HepG2 (cell line): ENCODE results near the gene USP28. TPM values are rescaled to one million over a fixed set of nuclear protein-coding genes. Genes with fewer than 3 reads are reported as not detected.

ENCODE experiments used
- ATAC-seq: fragments of 200-7000 bp; cut with Tn5 transposase; 3 replicates; pipeline ENCODE4 v1.9.1; 2020; ENCODE audit warnings: mild to moderate bottlenecking, moderate library complexity
- BruUV-seq: library from RNA; stranded (reverse); fragments of 400-500 nt; replicated peaks from 2 replicates; lab custom pipeline; 2021; lab: Mats Ljungman, UMichigan
- CTCF ChIA-PET: fragments of 300-600 bp; formaldehyde crosslinking; extraction: SDS; loops from one replicate; lab custom pipeline; 2021; ENCODE audit warnings: low total read pairs, inconsistent platforms, low intra/inter-chr PET ratio; lab: Yijun Ruan, JAX
- POLR2A ChIA-PET: fragments of 350-600 bp; sonication (Branson Sonifier 250); formaldehyde crosslinking; loops from one replicate; lab custom pipeline; 2020; ENCODE audit warnings: antibody characterized with exemption, inconsistent platforms; lab: Yijun Ruan, JAX
- DNase-seq: peaks from one replicate; pipeline ENCODE4 v3.0.0-alpha.2; 2015; ENCODE audit warnings: low spot score
- FAIRE-seq: peaks from 3 replicates; lab custom pipeline; 2011; peaks lifted over from hg19 to GRCh38; lab: Jason Lieb, UNC
- H2AFZ ChIP-seq: one replicate; pipeline ENCODE4 v1.6.1; 2011; ENCODE audit warnings: low read length, inconsistent platforms
- H3K27ac ChIP-seq: fragments of 300-600 bp; 3 replicates; pipeline ENCODE4 v1.8.0; 2011; ENCODE audit warnings: mixed run types, mild to moderate bottlenecking, mixed read lengths, low read length, inconsistent platforms; ENCODE audit not compliant: insufficient read depth; ENCODE audit errors: extremely low read length
- H3K27me3 ChIP-seq, 2 experiments: fragments of 200-600 bp in 1 of 2; 2 replicates in 1 of 2; 3 replicates in 1 of 2; pipeline versions ENCODE4 v1.6.0 to v1.8.0; 2011; ENCODE audit warnings: low read length in 2 of 2, mild to moderate bottlenecking in 2 of 2, moderate library complexity in 2 of 2, inconsistent platforms in 1 of 2; ENCODE audit not compliant: insufficient read depth in 2 of 2, control insufficient read depth in 1 of 2
- H3K36me3 ChIP-seq, 2 experiments: fragments of 200-600 bp in 1 of 2; replicated peaks in 1 of 2; 2 replicates in 1 of 2; 3 replicates in 1 of 2; pipeline versions ENCODE4 v1.5.1 to v1.8.0; 2011; ENCODE audit warnings: low read length in 2 of 2, inconsistent platforms in 1 of 2; ENCODE audit not compliant: insufficient read depth in 2 of 2, control insufficient read depth in 1 of 2
- H3K4me1 ChIP-seq: 2 replicates; pipeline ENCODE4 v1.5.1; 2012; ENCODE audit warnings: low read length, inconsistent platforms; ENCODE audit not compliant: insufficient read depth
- H3K4me2 ChIP-seq: 2 replicates; pipeline ENCODE4 v1.6.0; 2011; ENCODE audit warnings: low read depth, low read length, inconsistent platforms
- H3K4me3 ChIP-seq, 3 experiments: fragments of 200-600 bp in 1 of 3; sonication (generic), shearing (Covaris generic) in 1 of 3; replicated peaks in 1 of 3; 2 replicates each; pipeline ENCODE4 v1.5.1; 2011 to 2016; ENCODE audit warnings: low read length in 3 of 3, inconsistent platforms in 2 of 3, low read depth in 2 of 3, mild to moderate bottlenecking in 2 of 3, control low read depth in 1 of 3, mixed read lengths in 1 of 3; ENCODE audit not compliant: insufficient read depth in 1 of 3
- H3K79me2 ChIP-seq: one replicate; pipeline ENCODE4 v1.6.1; 2011; ENCODE audit warnings: low read length, inconsistent platforms; ENCODE audit not compliant: insufficient read depth
- H3K9ac ChIP-seq: 2 replicates; pipeline ENCODE4 v1.6.0; 2011; ENCODE audit warnings: mild to moderate bottlenecking, low read depth, low read length, inconsistent platforms; ENCODE audit not compliant: insufficient read depth
- H3K9me3 ChIP-seq: 2 replicates; pipeline ENCODE4 v1.5.1; 2012; ENCODE audit warnings: mild to moderate bottlenecking, low read length
- H4K20me1 ChIP-seq: 2 replicates; pipeline ENCODE4 v1.6.0; 2011; ENCODE audit warnings: inconsistent platforms, mild to moderate bottlenecking, low read length, moderate library complexity; ENCODE audit not compliant: insufficient read depth
- DPF2 ChIP-seq: sonication (generic); formaldehyde crosslinking; IDR thresholded peaks from 2 replicates; pipeline ENCODE4 v1.4.0; 2020; ENCODE audit warnings: mild to moderate bottlenecking, low read depth, missing genetic modification reagents, borderline replicate concordance
- DR1 ChIP-seq: sonication (generic); formaldehyde crosslinking; IDR thresholded peaks from 2 replicates; pipeline ENCODE4 v1.8.0; 2021; ENCODE audit warnings: mild to moderate bottlenecking, missing genetic modification reagents, inconsistent platforms
- ELF4 ChIP-seq: sonication (generic); formaldehyde crosslinking; IDR thresholded peaks from 2 replicates; pipeline ENCODE4 v1.5.0; 2020; ENCODE audit warnings: missing genetic modification reagents, mild to moderate bottlenecking, moderate library complexity, borderline replicate concordance
- HNRNPUL1 ChIP-seq: fragments of 200-400 bp; formaldehyde crosslinking; IDR thresholded peaks from 2 replicates; pipeline ENCODE4 v1.6.1; 2017; ENCODE audit warnings: low read depth, mild to moderate bottlenecking, low read length, moderate library complexity
- HOXA9 ChIP-seq: sonication (generic); formaldehyde crosslinking; IDR thresholded peaks from 2 replicates; pipeline ENCODE4 v1.8.1; 2022; ENCODE audit warnings: missing genetic modification reagents, mild to moderate bottlenecking, moderate library complexity, borderline replicate concordance
- LCORL ChIP-seq, 2 experiments: fragments of 450-650 bp in 1 of 2; sonication (generic) in 1 of 2; formaldehyde crosslinking in 1 of 2; IDR thresholded peaks; 2 replicates each; pipeline versions ENCODE4 v1.5.0 to v1.6.1; 2017 to 2020; ENCODE audit warnings: antibody characterized with exemption in 1 of 2, missing genetic modification reagents in 1 of 2
- NFIB ChIP-seq: sonication (generic); formaldehyde crosslinking; IDR thresholded peaks from 2 replicates; pipeline ENCODE4 v1.9.0; 2021; ENCODE audit warnings: missing genetic modification reagents, mild to moderate bottlenecking, borderline replicate concordance
- NKX3-1 ChIP-seq: sonication (generic); formaldehyde crosslinking; IDR thresholded peaks from 2 replicates; pipeline ENCODE4 v1.5.0; 2020; ENCODE audit warnings: missing genetic modification reagents
- SYNCRIP ChIP-seq: fragments of 200-400 bp; formaldehyde crosslinking; IDR thresholded peaks from 2 replicates; pipeline ENCODE4 v1.6.1; 2018; ENCODE audit warnings: mild to moderate bottlenecking, low read depth, low read length; ENCODE audit not compliant: insufficient read depth
- TFDP2 ChIP-seq: sonication (generic); formaldehyde crosslinking; IDR thresholded peaks from 2 replicates; pipeline ENCODE4 v1.4.0; 2020; ENCODE audit warnings: missing genetic modification reagents
- THYN1 ChIP-seq: sonication (generic); formaldehyde crosslinking; IDR thresholded peaks from 2 replicates; pipeline ENCODE4 v1.8.1; 2023; ENCODE audit warnings: low read depth, mild to moderate bottlenecking, moderate library complexity, missing genetic modification reagents, borderline replicate concordance
- ZBTB43 ChIP-seq: sonication (generic); formaldehyde crosslinking; conservative IDR thresholded peaks from 2 replicates; pipeline ENCODE4 v1.4.0; 2020; ENCODE audit warnings: missing genetic modification reagents
- ZNF143 ChIP-seq: sonication (generic); formaldehyde crosslinking; IDR thresholded peaks from 2 replicates; pipeline ENCODE4 v1.4.0; 2020; ENCODE audit warnings: missing genetic modification reagents
- ZNF275 ChIP-seq: sonication (generic); formaldehyde crosslinking; IDR thresholded peaks from 2 replicates; pipeline ENCODE4 v1.8.0; 2022; ENCODE audit warnings: missing genetic modification reagents, mild to moderate bottlenecking, inconsistent platforms, borderline replicate concordance
- ZNF281 ChIP-seq: sonication (generic); formaldehyde crosslinking; IDR thresholded peaks from 2 replicates; pipeline ENCODE4 v1.4.0; 2020; ENCODE audit warnings: missing genetic modification reagents, borderline replicate concordance
- ZNF468 ChIP-seq: sonication (generic); formaldehyde crosslinking; IDR thresholded peaks from 2 replicates; pipeline ENCODE4 v1.8.0; 2022; ENCODE audit warnings: mild to moderate bottlenecking, moderate library complexity, missing genetic modification reagents
- ZNF720 ChIP-seq: sonication (generic); formaldehyde crosslinking; IDR thresholded peaks from 2 replicates; pipeline ENCODE4 v1.4.0; 2020; ENCODE audit warnings: missing genetic modification reagents
- WGBS: methylation state at CpG from one replicate; pipeline ENCODE4 v1.1.6; 2017; ENCODE audit warnings: low lambda C conversion rate; 5-methylcytosine and 5-hydroxymethylcytosine counted together
- in situ Hi-C: cut with HindIII; loops from 2 replicates; pipeline ENCODE4 v1.10.0; 2017; ENCODE audit warnings: low pct_unique_long_range_greater_than_20kb; ENCODE audit not compliant: extremely low pct_ligation_motif_present
- intact Hi-C: fragments of 100-400 bp; cut with micrococcal nuclease; formaldehyde crosslinking; loops from one replicate; pipeline ENCODE4 v1.10.0; 2022; ENCODE audit not compliant: unreplicated experiment
- polyA plus RNA-seq, 8 experiments: library from polyadenylated mRNA; depleted of rRNA in 3 of 8; stranded (reverse) in 7 of 8; unstranded in 1 of 8; fragments of >200 nt; fragmentation: Illumina TruSeq in 4 of 8; extraction: Trizol in 4 of 8; gene quantifications; 2 replicates each; pipeline versions ENCODE4 v1.2.1 to v1.2.3, GENCODE V29; 2011 to 2016; ENCODE audit warnings: low read depth in 4 of 8, missing spikeins in 1 of 8, mixed read lengths in 1 of 8; ENCODE audit not compliant: insufficient read depth in 1 of 8
- total RNA-seq, 5 experiments: library from RNA; depleted of rRNA; stranded (reverse); fragments of >200 nt; fragmentation: Illumina TruSeq; extraction: Trizol; gene quantifications; 2 replicates each; pipeline ENCODE4 v1.2.3, GENCODE V29; 2016; ENCODE audit warnings: low read depth in 1 of 5

Gene USP28
- total and polyA plus RNA-seq, 2 of the 13 experiments (the other 11 are each of a cell fraction or from before 2014, with no cell fraction given): 29.6 to 34.3 TPM

- WGBS: 98% methylated on average over 3 of the region's 3 CpGs
- FAIRE-seq (no peak), ATAC-seq (no peak), DNase-seq (no peak)
- Histone ChIP-seq H3K36me3 (peaks cover 15 to 40% of the 10 kb centered on the region in 2 experiments), H3K4me3 (no peak overlapping the region), H4K20me1 (no peaks in the 10 kb centered on the region), H3K9me3 (no peaks in the 10 kb centered on the region), H2AFZ (no peak overlapping the region), H3K79me2 (no peaks in the 10 kb centered on the region), H3K27ac (no peak overlapping the region), H3K27me3 (no peaks in the 10 kb centered on the region), H3K4me2 (no peak overlapping the region), H3K9ac (no peak overlapping the region), H3K4me1 (no peaks in the 10 kb centered on the region)
- BruUV-seq: no TSS peak
- in situ Hi-C loops: no loop called here
- intact Hi-C loops: no loop called here
- ChIA-PET POLR2A (no interaction called here), CTCF (no interaction called here)
- TF ChIP-seq SYNCRIP (no peak), THYN1 (CRISPR knock-in tag) (no peak), HOXA9 (no peak), ZBTB43 (no peak), ZNF468 (no peak), NKX3-1 (no peak), NFIB (CRISPR knock-in tag) (no peak), ZNF143 (no peak), LCORL (IDR thresholded peaks at IDR 0.05) (no peak), LCORL (CRISPR knock-in tag; IDR thresholded peaks at IDR 0.05) (no peak), ZNF281 (CRISPR knock-in tag) (no peak), ZNF720 (CRISPR knock-in tag) (no peak), TFDP2 (CRISPR knock-in tag) (no peak), ZNF275 (CRISPR knock-in tag) (no peak), ELF4 (CRISPR knock-in tag) (no peak), DR1 (no peak), DPF2 (no peak), HNRNPUL1 (no peak)
These were observed 34.3 kb downstream of the USP28 start for GRCh38 chr11:113840932-113841664.
